ENCODE measurements around the gene MITF.

- TF ChIP-seq CTCF (IDR thresholded peaks at IDR 0.05 in 4 of 5, conservative IDR thresholded peaks at IDR 0.05 in 1 of 5) = no peak
- TF ChIP-seq POLR2A (IDR thresholded peaks at IDR 0.05) = no peak
Measured at GRCh38 chr3:69913422-69913821, 174.2 kb downstream of the MITF start.

All from gastrocnemius medialis (tissue), 4 donors.